ENCODE measurements around the gene GRID2. TPM values are rescaled to one million over a fixed set of nuclear protein-coding genes. Genes with fewer than 3 reads are reported as not detected.

The GRID2 gene
- total and polyA plus RNA-seq, 8 donors, result 0.39 TPM; not detected in 7

GRCh38 chr4:93700571-93700970, 1396.8 kb downstream of the GRID2 start:
- 7 to 19% methylated on average over 1 of the region's 1 CpG for WGBS, 2 donors
- Histone ChIP-seq H3K36me3 (no peaks in the 10 kb centered on the region), H3K27me3 (no peaks in the 10 kb centered on the region), H3K4me3 (no peak overlapping the region), H3K4me1 (no peaks in the 10 kb centered on the region), H3K27ac (no peak overlapping the region), H3K9me3 (no peaks in the 10 kb centered on the region)
- FAIRE-seq, result no peak
- intact Hi-C loops (cut with DNase I), result no loop called here
- ATAC-seq, result no peak
- no peak for DNase-seq
- no peak for TF ChIP-seq CTCF (IDR thresholded peaks at IDR 0.05)

GRCh38 chr4:93710101-93710846, 1406.5 kb downstream of the GRID2 start:
- peak in 1 of 6 donors; percentile 15 for DNase-seq
- 70 to 73% methylated on average over 6 of the region's 6 CpGs for WGBS, 2 donors
- FAIRE-seq, result no peak

GRCh38 chr4:93710847-93711430, 1407.2 kb downstream of the GRID2 start:
- Histone ChIP-seq H3K4me1 (no peaks in the 10 kb centered on the region), H3K9me3 (no peaks in the 10 kb centered on the region), H3K4me3 (no peak overlapping the region), H3K27me3 (no peaks in the 10 kb centered on the region), H3K27ac (no peak overlapping the region), H3K36me3 (no peaks in the 10 kb centered on the region)
- TF ChIP-seq CTCF (IDR thresholded peaks at IDR 0.05), result no peak
- ATAC-seq (peak in 2 of 4 donors; percentile 35 to 60), FAIRE-seq (no peak), DNase-seq (no peak)
- intact Hi-C loops (cut with DNase I), result no loop called here
- 61 to 66% methylated on average over 2 of the region's 2 CpGs for WGBS, 2 donors

More at GRCh38 chr4:93710101-93710846, 1406.5 kb downstream of the GRID2 start:
- no peak overlapping the region for H3K4me3 ChIP-seq
- ATAC-seq, result peak in 2 of 4 donors; percentile 67 to 83
- H3K27me3 ChIP-seq, result no peaks in the 10 kb centered on the region
- H3K4me1 ChIP-seq, result no peaks in the 10 kb centered on the region
- H3K9me3 ChIP-seq, result no peaks in the 10 kb centered on the region
- H3K36me3 ChIP-seq, result no peaks in the 10 kb centered on the region
- no peak overlapping the region for H3K27ac ChIP-seq
- TF ChIP-seq CTCF (IDR thresholded peaks at IDR 0.05), result no peak
- intact Hi-C loops (cut with DNase I), result no loop called here

- Histone ChIP-seq H3K4me1 (no peaks in the 10 kb centered on the region), H3K9me3 (no peaks in the 10 kb centered on the region), H3K27ac (no peak overlapping the region), H3K4me3 (no peak overlapping the region), H3K27me3 (no peaks in the 10 kb centered on the region), H3K36me3 (no peaks in the 10 kb centered on the region)
- WGBS, 2 donors, result 51 to 71% methylated on average over 1 of the region's 1 CpG
- DNase-seq, result no peak
- no peak for TF ChIP-seq CTCF (IDR thresholded peaks at IDR 0.05)
- intact Hi-C loops (cut with DNase I), result no loop called here
- FAIRE-seq, result no peak
- ATAC-seq, result no peak
Observed at GRCh38 chr4:93718233-93718632, 1414.5 kb downstream of the GRID2 start.

- no peak for TF ChIP-seq CTCF (IDR thresholded peaks at IDR 0.05)
- Histone ChIP-seq H3K4me3 (no peak overlapping the region), H3K36me3 (no peaks in the 10 kb centered on the region), H3K27me3 (no peaks in the 10 kb centered on the region), H3K27ac (no peak overlapping the region), H3K4me1 (no peaks in the 10 kb centered on the region), H3K9me3 (no peaks in the 10 kb centered on the region)
- ATAC-seq (no peak), FAIRE-seq (no peak), DNase-seq (no peak)
- intact Hi-C loops (cut with DNase I), result no loop called here
Observed at GRCh38 chr4:93719552-93719951, 1415.8 kb downstream of the GRID2 start.
